Medulla oblongata (tissue), 1 donor: Measurements from ENCODE around the gene PRM1.

Source experiments
- DNase-seq: peaks from one replicate; pipeline ENCODE4 v3.0.0-alpha.2; 2015; ENCODE audit errors: extremely low spot score

The PRM1 gene

DNA sequence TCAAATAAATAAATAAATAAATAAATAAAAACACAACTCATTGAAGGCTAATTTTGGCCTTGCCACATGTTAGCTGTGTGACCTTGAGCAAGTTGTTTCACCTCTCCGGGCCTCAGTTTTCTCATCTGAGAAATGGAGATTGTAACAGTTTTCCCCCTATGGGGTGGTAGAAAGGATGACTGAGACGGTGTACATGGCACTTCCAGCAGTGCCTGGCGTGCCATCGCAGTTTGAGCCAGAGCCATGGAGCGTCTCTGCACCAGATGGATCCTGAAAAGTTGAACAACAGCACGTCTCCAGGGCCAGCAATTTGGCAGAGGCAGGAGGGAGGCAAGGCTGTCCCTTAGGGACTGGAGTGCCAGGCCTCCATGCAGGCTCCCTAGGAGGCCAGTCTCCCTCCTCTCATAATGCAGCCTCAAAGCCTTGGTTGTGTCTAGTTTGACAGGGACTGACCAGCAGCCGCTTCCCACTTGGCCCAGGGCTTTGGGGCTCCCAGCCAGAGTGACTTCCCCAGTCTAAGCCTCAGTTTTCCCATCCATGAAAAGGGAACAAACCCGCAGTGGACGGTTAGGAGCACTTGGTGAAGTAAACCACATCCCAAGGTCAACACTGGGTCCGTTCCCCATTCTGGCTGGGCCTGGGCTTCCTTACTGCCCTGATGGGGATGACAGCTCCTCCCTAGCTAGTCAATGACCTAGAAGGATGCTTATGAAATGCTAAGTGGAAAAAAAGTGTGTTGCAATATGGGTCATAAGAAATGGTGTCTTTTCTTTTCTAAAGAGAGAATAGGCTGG lies 44.5 kb downstream of the PRM1 start:
- DNase-seq, result no peak

DNA sequence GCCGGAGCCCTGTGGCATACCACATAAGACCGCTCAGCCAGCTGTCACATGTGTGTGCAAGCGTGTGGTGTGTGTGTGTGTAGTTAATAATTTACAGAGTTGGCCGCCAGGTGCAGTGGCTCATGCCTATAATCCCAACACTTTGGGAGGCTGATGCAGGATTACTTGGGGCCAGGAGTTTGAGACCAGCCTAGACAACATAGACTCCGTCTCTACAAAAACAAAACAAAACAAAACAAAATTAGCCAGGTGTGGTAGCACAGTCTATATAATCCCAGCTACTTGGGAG lies 45.5 kb downstream of the PRM1 start:
- DNase-seq, result no peak

DNA sequence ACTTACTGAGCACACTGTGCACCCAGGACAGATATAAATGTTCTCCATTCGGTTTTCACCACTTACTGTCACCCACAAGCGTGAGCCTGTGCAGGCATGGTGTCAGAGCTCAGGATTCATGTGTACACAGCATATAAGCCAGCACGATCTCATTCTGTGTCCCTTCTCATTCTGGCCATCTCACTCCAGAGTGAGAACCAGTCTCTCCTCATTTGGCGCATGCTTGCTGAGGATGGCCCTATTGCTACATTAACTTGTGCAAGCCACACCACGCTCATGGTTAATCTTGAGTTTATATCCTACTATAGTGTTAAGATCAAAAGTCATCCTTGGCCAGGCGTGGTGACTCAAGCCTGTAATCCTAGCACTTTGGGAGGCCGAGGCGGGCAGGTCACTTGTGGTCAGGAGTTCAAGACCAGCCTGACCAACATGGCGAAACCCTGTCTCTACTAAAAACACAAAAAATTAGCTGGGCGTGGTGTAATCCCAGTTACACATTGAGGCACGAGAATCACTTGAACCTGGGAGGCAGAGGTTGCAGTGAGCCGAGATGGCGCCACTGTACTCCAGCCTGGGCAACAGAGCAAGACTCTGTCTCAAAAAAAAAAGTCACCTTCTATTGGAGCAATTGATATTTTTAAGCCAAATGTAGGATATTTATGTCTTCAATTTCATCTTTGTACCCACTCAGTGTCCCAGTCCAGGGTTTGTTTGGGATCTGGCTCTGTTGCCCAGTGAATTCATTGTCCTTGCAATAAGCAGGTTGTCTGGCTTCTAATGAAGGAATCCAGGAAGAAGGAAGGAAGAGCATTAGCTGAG lies 46.0 kb downstream of the PRM1 start:
- no peak for DNase-seq

DNA sequence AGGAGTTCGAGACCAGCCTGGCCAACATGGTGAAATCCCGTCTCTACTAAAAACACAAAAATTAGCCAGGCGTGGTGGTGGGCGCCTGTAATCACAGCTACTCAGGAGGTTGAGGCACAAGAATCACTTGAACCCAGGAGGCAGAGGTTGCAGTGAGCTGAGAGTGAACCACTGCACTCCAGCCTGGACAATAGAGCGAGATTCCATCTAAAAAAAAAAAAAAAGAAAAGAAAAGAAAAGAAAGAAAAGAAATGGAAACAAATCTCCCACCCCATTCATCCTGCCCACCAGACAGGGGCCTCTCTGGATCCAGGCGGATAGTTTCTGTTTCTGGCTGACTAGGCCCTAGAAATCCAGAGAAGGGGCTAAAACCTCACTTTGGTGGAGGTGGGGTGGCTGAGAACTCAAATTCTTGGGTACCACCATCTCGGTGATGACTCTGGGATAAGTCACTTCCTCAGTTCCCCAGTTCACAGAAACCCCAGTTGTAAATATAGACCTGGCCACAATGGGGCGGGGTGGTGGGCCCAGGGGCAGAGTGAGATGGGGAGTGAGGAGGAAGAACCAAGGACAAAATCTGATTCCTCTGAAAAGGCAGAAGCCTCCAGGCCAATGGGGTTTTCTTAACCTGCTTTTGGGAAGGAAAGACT lies 47.3 kb downstream of the PRM1 start:
- DNase-seq, result no peak

DNA sequence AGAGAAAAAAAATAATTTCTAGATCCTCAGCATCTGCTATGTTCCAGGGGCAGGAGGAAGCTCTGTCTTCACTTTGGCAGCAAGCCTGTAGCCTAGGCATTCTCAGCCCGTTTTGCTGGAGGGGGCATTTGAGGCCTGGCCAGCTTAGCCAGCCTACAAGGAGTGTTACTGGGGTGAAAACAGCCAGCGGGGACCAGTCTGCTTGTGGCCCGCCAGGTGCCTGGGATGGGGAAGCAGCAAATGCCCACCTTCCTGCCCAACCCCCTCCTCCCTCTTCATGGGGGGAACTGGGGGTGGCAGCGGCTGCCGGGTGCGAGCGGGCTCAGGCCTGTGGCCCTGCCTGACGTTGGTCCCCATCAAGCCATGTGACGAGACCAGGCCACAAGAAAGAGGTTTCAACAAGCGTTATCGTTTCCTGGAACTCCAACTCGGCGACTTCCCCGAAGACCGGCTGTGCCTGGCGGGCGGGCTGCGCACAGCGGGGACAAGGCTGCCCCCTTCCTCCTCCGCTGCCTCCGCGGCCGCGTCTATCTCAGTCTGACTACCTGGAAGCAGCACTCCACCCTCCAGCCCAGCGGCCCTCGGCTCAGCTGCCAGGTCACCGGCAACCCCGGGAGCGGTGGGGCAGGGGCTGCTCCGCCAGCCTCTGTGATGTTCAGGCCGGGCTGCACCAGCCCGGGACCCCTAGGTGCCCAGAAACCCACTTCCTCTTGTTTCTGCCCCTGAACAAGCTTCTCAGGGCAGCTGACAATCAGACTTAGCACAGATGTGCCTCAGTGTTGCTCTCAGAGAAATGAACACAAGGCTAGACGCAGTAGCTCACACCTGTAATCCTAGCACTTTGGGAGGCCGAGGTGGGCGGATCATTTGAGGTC lies 48.0 kb downstream of the PRM1 start:
- peak; percentile 57 for DNase-seq

DNA sequence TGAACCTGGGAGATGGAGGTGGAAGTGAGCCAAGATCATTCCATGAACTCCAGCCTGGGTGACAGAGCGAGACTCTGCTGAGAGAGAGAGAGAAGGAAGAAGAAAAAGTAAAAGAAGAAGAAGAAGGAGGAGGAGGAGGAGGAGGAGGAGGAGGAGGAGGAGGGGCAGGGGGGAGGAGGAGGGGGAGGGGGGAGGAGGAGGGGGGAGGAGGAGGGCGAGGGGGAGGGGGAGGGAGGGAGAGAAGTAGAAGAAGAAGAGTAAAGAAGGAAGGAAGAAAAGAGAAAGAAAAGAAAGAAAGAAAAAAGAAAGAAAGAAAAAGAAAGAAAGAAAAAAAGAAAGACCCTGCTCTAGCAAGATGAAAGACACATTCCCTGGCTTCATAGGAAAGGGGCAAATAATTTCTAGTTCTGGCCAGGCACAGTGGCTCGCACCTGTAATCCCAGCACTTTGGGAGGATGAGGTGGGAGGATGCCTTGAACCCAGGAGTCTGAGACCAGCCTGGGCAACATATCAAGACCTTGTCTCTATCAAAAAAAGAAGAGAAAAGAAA lies 48.8 kb downstream of the PRM1 start:
- DNase-seq, result no peak

DNA sequence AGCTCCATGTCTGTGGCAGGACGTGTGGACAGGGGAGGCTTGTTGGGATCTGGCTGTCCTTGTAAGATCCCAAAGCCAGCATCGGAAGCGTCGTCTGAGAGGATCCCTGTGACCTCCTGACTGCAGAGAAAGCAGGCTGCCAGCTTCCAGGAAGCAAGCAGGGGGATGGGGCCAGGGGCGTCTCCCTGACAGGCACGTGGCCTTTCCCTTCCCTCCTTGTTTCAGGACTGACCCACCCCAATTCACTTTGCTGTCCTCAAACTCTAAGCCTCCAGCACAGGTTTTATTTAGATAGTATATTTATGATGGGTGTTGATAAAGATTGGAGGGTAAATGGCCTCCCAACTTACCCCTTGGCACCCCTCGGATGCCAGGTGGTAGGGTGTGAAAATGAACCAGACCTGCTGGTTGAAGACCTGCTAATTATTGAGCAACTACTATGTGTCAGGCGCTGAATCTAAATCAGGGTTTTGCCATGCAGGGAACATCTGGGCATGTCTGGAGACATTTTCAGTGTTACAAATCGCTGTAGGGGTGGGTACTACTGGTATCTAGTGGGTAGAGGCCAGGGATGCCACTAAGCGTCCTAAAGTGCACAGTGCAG lies 49.7 kb downstream of the PRM1 start:
- no peak for DNase-seq
